Left cardiac atrium (tissue), 4 donors: ENCODE results near the gene ERG28. TPM values are rescaled to one million over a fixed set of nuclear protein-coding genes. Genes with fewer than 3 reads are reported as not detected.

Experiments used
- ATAC-seq, 2 donors: fragments of 200-7000 bp; cut with Tn5 transposase; one replicate each; pipeline ENCODE4 v1.9.1; 2020; ENCODE audit warnings: mild to moderate bottlenecking in 2 of 2, moderate library complexity in 2 of 2
- DNase-seq: peaks from one replicate; pipeline ENCODE4 v3.0.0-alpha.2; 2020
- intact Hi-C, 2 donors: fragments of 100-400 bp; cut with DNase I; formaldehyde crosslinking; loops; one replicate each; pipeline versions ENCODE4 v1.14.1 to v1.15.1; 2022 to 2023
- total RNA-seq, 2 donors: library from RNA; stranded (reverse); fragmentation: NEBNext Ultra II Directional; extraction: Animal tissue kit (Norgen Biotek cat#: 25700); gene quantifications; one replicate each; pipeline ENCODE4 v1.2.1, GENCODE V29; 2021
- donor health status: DM: no; HTN: yes; CAD: no.
- donor health status: DM: no; HTN: yes; CAD: no; lungs with severe emphysema.
- donor health status: DM: yes; HTN: yes; CAD: no.
- donor health status: Dilated cardiomyopathy.

ERG28 gene
- total RNA-seq, 2 donors from 2014 or later, result 8.8 to 9.0 TPM

- no peak for ATAC-seq
- no peak for DNase-seq
- intact Hi-C loops, result no loop called here
These were observed 25.8 kb downstream of the ERG28 start for GRCh38 chr14:75634848-75635247.

GRCh38 chr14:75631453-75631831 lies 29.2 kb downstream of the ERG28 start:
- intact Hi-C loops, result no loop called here

GRCh38 chr14:75630695-75631452 lies 29.8 kb downstream of the ERG28 start:
- no peak for ATAC-seq
- DNase-seq, result no peak
- intact Hi-C loops, result no loop called here

More at GRCh38 chr14:75631453-75631831, 29.2 kb downstream of the ERG28 start:
- DNase-seq (no peak), ATAC-seq (no peak)

DNA sequence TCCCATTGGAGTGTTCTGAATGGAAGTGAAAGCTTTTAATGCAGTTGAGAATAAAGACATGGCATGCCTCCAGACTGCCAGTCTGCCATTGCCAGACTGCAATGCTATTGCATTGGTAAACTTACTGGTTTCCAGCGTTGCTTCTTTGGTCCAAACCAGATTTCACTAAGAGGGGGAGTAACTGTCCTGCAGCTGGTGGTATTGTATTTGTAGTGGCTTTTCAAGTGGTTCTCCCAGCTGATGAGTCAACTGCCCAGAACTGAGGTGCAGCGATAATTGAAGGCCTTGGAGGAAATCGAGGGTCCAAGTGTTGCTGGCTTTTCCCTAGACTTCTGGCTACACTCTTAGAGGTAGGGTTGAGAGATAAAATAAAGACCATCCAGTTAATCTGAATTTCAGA lies 31.9 kb downstream of the ERG28 start:
- ATAC-seq (no peak), DNase-seq (no peak)
- intact Hi-C loops, result no loop called here

DNA sequence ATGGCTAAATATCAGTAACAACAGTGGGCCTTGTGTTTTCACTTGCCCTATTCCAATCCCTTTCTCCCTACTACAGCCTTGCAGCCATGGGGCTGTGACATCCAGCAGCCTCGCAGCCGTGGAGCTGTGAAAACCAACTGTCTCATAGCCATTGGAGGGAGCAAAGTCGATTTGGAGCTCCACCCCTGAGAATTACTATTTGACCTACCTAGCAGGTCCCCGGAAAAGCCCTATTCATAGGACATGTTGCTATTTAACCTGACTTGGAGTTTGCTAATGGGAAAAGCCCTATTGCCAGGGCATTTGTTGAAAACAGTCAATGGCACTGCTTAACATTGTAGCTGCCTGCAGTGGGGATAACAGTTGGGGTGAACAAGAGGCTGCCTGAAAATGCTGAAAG lies 33.3 kb downstream of the ERG28 start:
- DNase-seq (no peak), ATAC-seq (no peak)
- intact Hi-C loops, result no loop called here

DNA sequence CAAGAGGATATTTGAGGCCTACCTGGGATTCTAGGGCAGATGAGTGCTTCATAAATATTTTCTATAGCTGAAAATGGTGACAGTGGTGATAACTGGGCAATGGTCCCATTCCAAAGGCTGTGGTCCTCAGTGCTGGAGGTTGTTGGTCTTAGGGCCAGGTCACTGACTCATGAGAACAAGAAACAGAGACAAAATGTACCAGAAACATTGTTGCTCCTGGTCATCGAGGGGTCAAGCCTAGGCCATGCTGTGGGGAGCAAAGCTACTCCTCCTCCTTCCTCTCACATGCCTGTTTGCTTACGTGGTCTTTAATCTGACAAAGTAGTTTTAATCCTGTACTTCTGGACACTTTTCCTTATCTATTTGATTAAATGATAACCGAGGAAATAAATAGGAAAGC lies 33.8 kb downstream of the ERG28 start:
- intact Hi-C loops, result no loop called here
- no peak for ATAC-seq

GRCh38 chr14:75626396-75626795 lies 34.3 kb downstream of the ERG28 start:
- DNase-seq (no peak), ATAC-seq (no peak)
- intact Hi-C loops, result no loop called here

More for the DNA sequence above, 33.8 kb downstream of the ERG28 start:
- DNase-seq, result no peak

- DNase-seq, result no peak
- intact Hi-C loops, result no loop called here
- no peak for ATAC-seq
These were observed 35.6 kb downstream of the ERG28 start for GRCh38 chr14:75625034-75625433.

- ATAC-seq (no peak), DNase-seq (no peak)
- intact Hi-C loops, result no loop called here
These were observed 41.1 kb downstream of the ERG28 start for GRCh38 chr14:75619548-75619947.

DNA sequence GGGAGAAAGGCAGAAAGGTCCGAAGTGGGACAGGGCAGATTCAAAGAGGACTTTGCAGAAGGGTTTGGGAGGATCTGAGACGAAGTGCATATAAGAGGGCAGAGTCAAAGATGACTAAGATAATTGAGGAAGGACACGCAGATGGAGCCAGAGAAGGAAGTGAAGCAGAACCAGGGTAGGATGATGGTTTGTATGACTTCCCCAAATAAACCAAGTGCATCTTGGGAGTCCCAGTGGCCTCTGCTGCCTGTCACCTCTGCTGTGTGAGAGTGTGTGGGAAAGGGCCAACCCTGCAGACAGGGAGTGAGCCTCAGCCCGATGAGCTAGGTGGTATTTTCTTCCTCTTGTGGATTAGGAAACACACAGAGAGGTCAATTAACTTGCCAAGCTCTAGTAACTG lies 45.5 kb downstream of the ERG28 start:
- intact Hi-C loops, result no loop called here
- DNase-seq, result no peak
- peak; percentile 27 to 83 for ATAC-seq

DNA sequence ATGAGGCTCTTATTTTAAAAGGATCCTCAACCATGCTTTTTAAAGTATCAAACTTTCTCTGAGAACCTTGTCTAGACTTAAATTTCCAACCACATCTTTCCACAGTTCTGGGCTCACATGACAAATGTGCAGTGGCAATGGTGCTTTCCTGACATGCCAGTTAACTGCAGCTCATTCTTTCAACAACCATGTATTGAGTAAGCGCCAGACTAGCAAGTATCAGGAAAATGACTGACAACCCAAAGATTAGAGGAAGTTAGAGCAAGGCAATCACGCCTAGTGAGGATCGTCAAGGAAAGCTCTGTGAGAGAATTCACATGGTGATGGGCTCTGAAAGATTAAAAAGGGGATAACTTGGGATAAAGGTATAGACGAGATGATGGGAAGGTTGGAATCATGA lies 46.5 kb downstream of the ERG28 start:
- intact Hi-C loops, result no loop called here
- no peak for DNase-seq
- ATAC-seq, result peak in 1 of 2 donors; percentile 21

GRCh38 chr14:75612157-75612556 lies 48.5 kb downstream of the ERG28 start:
- DNase-seq, result no peak
- no peak for ATAC-seq
- intact Hi-C loops, result no loop called here

DNA sequence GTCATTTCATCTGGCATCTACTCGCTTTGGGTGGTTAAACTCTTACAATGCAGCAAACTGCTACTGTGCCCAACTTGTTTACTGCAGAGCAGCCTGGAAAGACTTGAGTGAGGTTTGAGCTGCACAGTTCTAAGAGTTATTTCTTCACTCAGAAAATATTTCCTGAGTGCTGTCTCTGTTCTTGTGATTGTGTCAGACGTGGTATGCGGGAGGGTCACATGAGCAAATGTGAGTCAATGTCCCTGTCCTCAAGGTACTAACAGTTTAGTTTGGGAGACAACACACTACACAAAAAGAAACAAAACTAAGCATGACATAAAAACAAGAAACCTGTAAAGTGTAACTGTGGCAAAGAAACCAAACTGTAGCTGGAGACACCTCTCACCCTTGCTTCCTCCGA lies 49.8 kb downstream of the ERG28 start:
- DNase-seq (no peak), ATAC-seq (no peak)
- intact Hi-C loops, result no loop called here

- peak; percentile 31 to 58 for ATAC-seq
- DNase-seq, result no peak
- intact Hi-C loops, result no loop called here
These were observed 50.8 kb downstream of the ERG28 start for GRCh38 chr14:75609606-75610475.

DNA sequence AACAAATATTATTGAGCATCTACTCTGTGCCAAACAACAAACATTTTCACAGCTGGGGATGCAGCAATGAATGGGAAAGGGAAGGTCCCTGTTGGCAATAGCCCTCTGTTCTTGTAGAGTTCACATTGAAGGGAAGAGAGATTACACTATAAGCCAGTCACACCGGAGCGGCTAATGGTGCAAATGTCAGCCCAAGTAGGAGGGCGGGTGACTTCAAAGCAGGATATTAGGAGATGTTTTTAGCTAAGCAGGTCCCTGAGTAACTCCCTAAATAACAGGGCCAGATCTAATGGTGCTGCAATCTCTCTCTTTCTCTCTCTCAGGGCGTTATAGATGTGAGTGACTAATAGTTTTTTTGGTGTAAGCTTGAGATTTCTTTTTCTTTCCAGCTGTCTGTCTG lies 51.6 kb downstream of the ERG28 start:
- no peak for DNase-seq
- intact Hi-C loops, result no loop called here
- no peak for ATAC-seq

- DNase-seq, result no peak
- intact Hi-C loops, result no loop called here
- ATAC-seq, result no peak
These were observed 52.6 kb downstream of the ERG28 start for GRCh38 chr14:75607842-75608640.

- ATAC-seq (no peak), DNase-seq (no peak)
- intact Hi-C loops, result no loop called here
These were observed 53.6 kb downstream of the ERG28 start for GRCh38 chr14:75607044-75607443.

DNA sequence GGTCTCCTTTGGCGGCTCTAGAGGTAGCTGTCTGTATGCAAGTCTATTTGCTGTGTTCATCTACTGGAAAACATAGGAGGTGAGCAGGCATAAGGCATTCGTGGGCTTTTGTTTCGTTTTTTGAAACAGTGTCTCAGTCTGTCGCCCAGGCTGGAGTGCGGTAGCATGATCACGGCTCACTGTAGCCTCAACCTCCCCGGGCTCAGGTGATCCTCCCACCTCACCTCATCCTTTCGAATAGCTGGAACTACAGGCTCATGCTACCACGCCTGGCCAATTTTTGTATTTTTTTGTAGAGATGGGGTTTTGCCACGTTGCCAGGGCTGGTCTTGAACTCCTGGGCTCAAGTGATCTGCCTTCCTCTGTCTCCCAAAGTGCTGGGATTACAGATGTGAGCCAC lies 54.8 kb downstream of the ERG28 start:
- DNase-seq (no peak), ATAC-seq (peak in 1 of 2 donors; percentile 6)
- intact Hi-C loops, result no loop called here

- intact Hi-C loops, result no loop called here
- ATAC-seq, result peak; percentile 46 to 71
- peak; percentile 66 for DNase-seq
These were observed 55.5 kb downstream of the ERG28 start for GRCh38 chr14:75604979-75605851.
